ENCODE data around the gene ITCH. TPM values are rescaled to one million over a fixed set of nuclear protein-coding genes. Genes with fewer than 3 reads are reported as not detected.
"Not testable (repeated sequence)": the region's sequence is repeated elsewhere in the genome, so short reads cannot be mapped to it uniquely, and the experiment has no call there.

ITCH gene
- total RNA-seq, 2 experiments from 2014 or later = 42.3 to 45.2 TPM

GRCh38 chr20:34331838-34332237, 31.2 kb upstream of the ITCH start:
- no peaks in the 10 kb centered on the region for H3K4me1 Mint-ChIP-seq (ENCODE audit: low read depth)
- no peaks in the 10 kb centered on the region for H3K36me3 Mint-ChIP-seq
- POLR2A ChIA-PET = no interaction called here
- intact Hi-C loops (cut with micrococcal nuclease) = no loop called here
- H3K9me3 Mint-ChIP-seq = no peaks in the 10 kb centered on the region
- H3K4me3 Mint-ChIP-seq = no peak overlapping the region
- H3K27ac Mint-ChIP-seq = no peak overlapping the region
- no peak for DNase-seq
- no peaks in the 10 kb centered on the region for H3K27me3 Mint-ChIP-seq
- CTCF ChIA-PET = interaction anchor here (1.5 kb wide), 1 partner anchor 19 kb away, joined by 7 read pairs; no protein-coding TSS in a partner anchor

- intact Hi-C loops (cut with micrococcal nuclease) = no loop called here
- Mint-ChIP-seq H3K27me3 (no peaks in the 10 kb centered on the region), H3K4me1 (ENCODE audit: low read depth) (no peaks in the 10 kb centered on the region), H3K27ac (no peak overlapping the region), H3K4me3 (no peak overlapping the region), H3K9me3 (no peaks in the 10 kb centered on the region), H3K36me3 (no peaks in the 10 kb centered on the region)
- CTCF ChIA-PET = interaction anchor here (0.7 to 1.5 kb wide), 2 partner anchors 20 to 413 kb away, joined by 3 to 7 read pairs; no protein-coding TSS in a partner anchor
- no peak for DNase-seq
- POLR2A ChIA-PET = no interaction called here
Measured at GRCh38 chr20:34332262-34332920, 30.7 kb upstream of the ITCH start.

GRCh38 chr20:34333786-34334185, 29.3 kb upstream of the ITCH start:
- no peaks in the 10 kb centered on the region for H3K9me3 Mint-ChIP-seq
- no peak overlapping the region for H3K4me3 Mint-ChIP-seq
- no peak overlapping the region for H3K27ac Mint-ChIP-seq
- H3K27me3 Mint-ChIP-seq = no peaks in the 10 kb centered on the region
- ChIA-PET CTCF (interaction anchor here (1.1 to 7.1 kb wide), 2 partner anchors 11 to 21 kb away, joined by 3 to 29 read pairs; no protein-coding TSS in a partner anchor), POLR2A (no interaction called here)
- no peaks in the 10 kb centered on the region for H3K4me1 Mint-ChIP-seq (ENCODE audit: low read depth)
- no peaks in the 10 kb centered on the region for H3K36me3 Mint-ChIP-seq
- DNase-seq = no peak
- intact Hi-C loops (cut with micrococcal nuclease) = no loop called here

- no peaks in the 10 kb centered on the region for H3K4me1 Mint-ChIP-seq (ENCODE audit: low read depth)
- DNase-seq = no peak
- CTCF ChIA-PET = interaction anchor here (7.1 kb wide), 1 partner anchor 22 kb away, joined by 29 read pairs; no protein-coding TSS in a partner anchor
- H3K27me3 Mint-ChIP-seq = no peaks in the 10 kb centered on the region
- H3K27ac Mint-ChIP-seq = no peak overlapping the region
- H3K4me3 Mint-ChIP-seq = no peak overlapping the region
- no peaks in the 10 kb centered on the region for H3K9me3 Mint-ChIP-seq
- intact Hi-C loops (cut with micrococcal nuclease) = no loop called here
- H3K36me3 Mint-ChIP-seq = no peaks in the 10 kb centered on the region
- POLR2A ChIA-PET = no interaction called here
Measured at GRCh38 chr20:34334654-34335407, 28.2 kb upstream of the ITCH start.

GRCh38 chr20:34337544-34337943, 25.5 kb upstream of the ITCH start:
- ChIA-PET POLR2A (no interaction called here), CTCF (interaction anchor here (1.0 to 7.1 kb wide), 2 partner anchors 25 to 201 kb away, joined by 3 to 29 read pairs; no protein-coding TSS in a partner anchor)
- Mint-ChIP-seq H3K27ac (no peak overlapping the region), H3K4me1 (ENCODE audit: low read depth) (no peaks in the 10 kb centered on the region), H3K27me3 (no peaks in the 10 kb centered on the region), H3K36me3 (no peaks in the 10 kb centered on the region), H3K9me3 (no peaks in the 10 kb centered on the region), H3K4me3 (no peak overlapping the region)
- DNase-seq = no peak
- intact Hi-C loops (cut with micrococcal nuclease) = no loop called here

GRCh38 chr20:34337982-34338726, 24.9 kb upstream of the ITCH start:
- Mint-ChIP-seq H3K36me3 (no peaks in the 10 kb centered on the region), H3K4me1 (ENCODE audit: low read depth) (no peaks in the 10 kb centered on the region), H3K4me3 (peak overlapping the region; percentile 45), H3K9me3 (no peaks in the 10 kb centered on the region), H3K27ac (peak overlapping the region; percentile 38), H3K27me3 (no peaks in the 10 kb centered on the region)
- ChIA-PET POLR2A (no interaction called here), CTCF (interaction anchor here (0.6 to 7.1 kb wide), 3 partner anchors 25 to 200 kb away, joined by 3 to 29 read pairs (median 3); no protein-coding TSS in a partner anchor)
- DNase-seq = peak; percentile 23
- intact Hi-C loops (cut with micrococcal nuclease) = no loop called here

GRCh38 chr20:34340726-34341125, 22.3 kb upstream of the ITCH start:
- H3K9me3 Mint-ChIP-seq; DNase-seq; POLR2A ChIA-PET; H3K36me3 Mint-ChIP-seq; intact Hi-C loops (cut with micrococcal nuclease); H3K4me1 Mint-ChIP-seq (ENCODE audit: low read depth); CTCF ChIA-PET; H3K27me3 Mint-ChIP-seq; H3K4me3 Mint-ChIP-seq; H3K27ac Mint-ChIP-seq: not testable (repeated sequence)

GRCh38 chr20:34341199-34341598, 21.9 kb upstream of the ITCH start:
- POLR2A ChIA-PET; H3K27me3 Mint-ChIP-seq; H3K27ac Mint-ChIP-seq; DNase-seq; H3K9me3 Mint-ChIP-seq; H3K4me1 Mint-ChIP-seq (ENCODE audit: low read depth); intact Hi-C loops (cut with micrococcal nuclease); H3K36me3 Mint-ChIP-seq; H3K4me3 Mint-ChIP-seq: not testable (repeated sequence)
- CTCF ChIA-PET = interaction anchor here (0.6 to 0.7 kb wide), 2 partner anchors 28 to 137 kb away, joined by 3 to 4 read pairs; no protein-coding TSS in a partner anchor

GRCh38 chr20:34343458-34344211, 19.4 kb upstream of the ITCH start:
- Mint-ChIP-seq H3K9me3 (no peaks in the 10 kb centered on the region), H3K27me3 (no peaks in the 10 kb centered on the region), H3K36me3 (no peaks in the 10 kb centered on the region), H3K4me1 (ENCODE audit: low read depth) (no peaks in the 10 kb centered on the region), H3K27ac (no peak overlapping the region), H3K4me3 (no peak overlapping the region)
- no peak for DNase-seq
- intact Hi-C loops (cut with micrococcal nuclease) = no loop called here
- ChIA-PET CTCF (no interaction called here), POLR2A (interaction anchor here (0.5 kb wide), 1 partner anchor 84 kb away, joined by 3 read pairs; no protein-coding TSS in a partner anchor)

- intact Hi-C loops (cut with micrococcal nuclease) = no loop called here
- Mint-ChIP-seq H3K9me3 (no peaks in the 10 kb centered on the region), H3K4me3 (no peak overlapping the region), H3K36me3 (no peaks in the 10 kb centered on the region), H3K27me3 (no peaks in the 10 kb centered on the region), H3K4me1 (ENCODE audit: low read depth) (no peaks in the 10 kb centered on the region), H3K27ac (no peak overlapping the region)
- POLR2A ChIA-PET = interaction anchor here (0.5 kb wide), 1 partner anchor 84 kb away, joined by 3 read pairs; no protein-coding TSS in a partner anchor
- CTCF ChIA-PET = no interaction called here
- no peak for DNase-seq
Measured at GRCh38 chr20:34344238-34344637, 18.8 kb upstream of the ITCH start.

GRCh38 chr20:34345402-34345736, 17.7 kb upstream of the ITCH start:
- CTCF ChIA-PET = no interaction called here
- no peaks in the 10 kb centered on the region for H3K36me3 Mint-ChIP-seq
- intact Hi-C loops (cut with micrococcal nuclease) = no loop called here

More at GRCh38 chr20:34345402-34345736, 17.7 kb upstream of the ITCH start:
- POLR2A ChIA-PET = no interaction called here
- no peaks in the 10 kb centered on the region for H3K9me3 Mint-ChIP-seq
- H3K4me3 Mint-ChIP-seq = no peak overlapping the region
- peaks cover 6% of the 10 kb centered on the region for H3K4me1 Mint-ChIP-seq (ENCODE audit: low read depth)
- H3K27ac Mint-ChIP-seq = no peak overlapping the region
- no peaks in the 10 kb centered on the region for H3K27me3 Mint-ChIP-seq
- no peak for DNase-seq
